ENCODE data around the gene AXDND1.

AXDND1 gene, protein sequence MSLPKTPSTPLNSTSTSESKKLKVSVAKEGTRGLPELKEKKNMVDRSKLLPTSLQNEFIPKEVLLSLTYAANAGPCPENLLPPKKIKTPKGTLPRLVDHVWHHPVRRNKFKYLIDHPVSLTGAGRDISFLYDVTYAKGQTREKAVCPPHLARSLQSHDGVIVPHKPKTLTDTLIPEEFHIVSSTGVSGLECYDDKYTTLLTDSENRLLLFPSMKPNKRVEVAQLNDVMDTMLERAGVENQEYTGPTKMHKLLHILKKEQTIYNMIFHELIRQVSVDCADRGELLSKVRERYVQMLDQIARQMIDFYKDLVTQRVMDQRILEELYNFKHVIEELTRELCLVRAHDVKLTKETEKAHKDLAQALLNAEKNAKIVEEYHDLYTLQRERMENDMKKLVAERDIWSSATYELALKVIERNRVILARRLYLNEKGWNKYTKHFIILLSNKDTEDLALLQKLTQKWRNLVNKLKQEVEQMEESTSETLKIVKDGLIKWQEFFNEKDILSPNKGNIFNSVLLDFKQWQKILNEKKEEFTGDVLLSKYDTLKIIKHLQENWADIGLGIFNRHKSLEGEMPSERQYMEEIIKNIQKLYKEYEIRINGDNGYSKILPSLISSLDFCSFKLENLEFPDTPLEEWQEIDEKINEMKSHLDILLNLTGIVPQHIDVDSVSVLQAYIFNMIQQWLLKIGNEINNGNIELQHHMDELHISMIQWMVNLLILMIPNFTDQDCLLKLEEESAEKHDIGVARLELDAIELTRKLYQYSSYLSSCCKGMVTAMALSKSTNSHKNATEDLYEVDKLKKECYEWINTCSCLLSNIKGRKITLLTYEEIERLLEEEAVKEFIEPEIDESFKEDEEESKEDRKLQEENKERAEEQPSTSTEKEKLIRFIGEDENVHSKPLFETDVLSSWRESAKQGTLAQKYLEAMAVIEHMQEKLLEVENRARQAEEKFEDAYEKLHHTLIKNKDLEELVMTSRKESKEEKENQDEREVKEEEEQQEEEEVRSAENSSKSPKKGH

DNA sequence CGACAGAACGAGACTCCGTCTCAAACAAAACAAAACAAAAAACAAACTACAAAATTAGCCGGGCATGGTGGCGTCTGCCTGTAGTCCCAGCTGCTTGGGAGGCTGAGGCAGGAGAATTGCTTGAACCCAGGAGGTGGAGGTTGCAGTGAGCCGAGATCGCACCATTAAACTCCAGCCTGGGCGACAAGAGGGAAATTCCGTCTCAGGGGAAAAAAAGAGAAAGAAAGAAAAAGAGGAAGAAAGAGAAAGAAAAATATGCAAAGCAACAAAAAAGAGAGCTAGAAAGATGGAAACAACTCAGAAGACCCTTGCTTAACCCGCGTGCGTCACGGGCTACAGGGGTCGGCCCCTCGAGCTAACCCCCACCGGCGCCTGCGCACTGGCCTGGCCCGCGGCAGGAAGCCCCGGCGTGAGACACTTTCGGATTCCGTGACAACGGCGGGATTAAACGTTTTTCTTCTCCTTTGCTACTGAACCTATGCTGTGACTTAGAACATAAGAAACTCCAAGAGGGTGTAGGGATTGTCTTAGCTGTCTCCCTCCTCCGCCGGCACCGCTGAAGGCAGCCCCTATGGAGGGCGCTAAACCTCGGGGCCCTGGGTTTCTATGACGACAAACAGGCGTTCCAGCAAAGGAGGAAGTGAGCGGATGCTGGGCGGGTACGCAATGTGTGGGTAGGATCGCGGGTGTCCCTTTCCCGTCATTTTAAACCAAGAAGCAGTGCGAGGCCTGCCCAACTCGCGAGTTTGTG lies at the start of gene AXDND1:
Gene AXDND1, plus strand, starts transcription at position 630 of the 751 bp plus-strand sequence. CDS start 539 bp downstream, outside the sequence.
- Histone ChIP-seq H3K27ac (peak within 1 kb of the TSS; percentile 47 to 97 (median 93)), H3K4me3 (peak within 1 kb of the TSS; percentile 43 to 83 (median 67))

DNA sequence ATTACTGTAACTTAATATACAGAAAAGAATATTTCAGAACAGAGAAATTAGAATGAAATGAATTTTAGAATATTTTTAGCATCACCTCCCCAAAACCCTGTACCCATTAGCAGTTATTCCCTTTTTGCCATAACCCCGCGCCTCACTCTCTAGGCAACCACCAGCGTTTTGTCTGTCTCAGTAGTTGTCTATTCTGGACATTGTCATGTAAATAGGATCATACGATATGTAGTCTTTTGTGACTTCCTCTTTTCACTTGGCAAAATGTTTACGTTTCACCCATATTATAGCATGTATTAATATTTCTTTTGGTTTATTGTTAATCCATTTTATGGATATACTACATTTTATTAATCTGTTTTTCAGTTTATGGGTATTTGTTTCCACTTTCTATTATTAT lies 47.3 kb upstream of the AXDND1 start:
- no peak overlapping the region for H3K4me3 ChIP-seq
- no peak overlapping the region for H3K27ac ChIP-seq

DNA sequence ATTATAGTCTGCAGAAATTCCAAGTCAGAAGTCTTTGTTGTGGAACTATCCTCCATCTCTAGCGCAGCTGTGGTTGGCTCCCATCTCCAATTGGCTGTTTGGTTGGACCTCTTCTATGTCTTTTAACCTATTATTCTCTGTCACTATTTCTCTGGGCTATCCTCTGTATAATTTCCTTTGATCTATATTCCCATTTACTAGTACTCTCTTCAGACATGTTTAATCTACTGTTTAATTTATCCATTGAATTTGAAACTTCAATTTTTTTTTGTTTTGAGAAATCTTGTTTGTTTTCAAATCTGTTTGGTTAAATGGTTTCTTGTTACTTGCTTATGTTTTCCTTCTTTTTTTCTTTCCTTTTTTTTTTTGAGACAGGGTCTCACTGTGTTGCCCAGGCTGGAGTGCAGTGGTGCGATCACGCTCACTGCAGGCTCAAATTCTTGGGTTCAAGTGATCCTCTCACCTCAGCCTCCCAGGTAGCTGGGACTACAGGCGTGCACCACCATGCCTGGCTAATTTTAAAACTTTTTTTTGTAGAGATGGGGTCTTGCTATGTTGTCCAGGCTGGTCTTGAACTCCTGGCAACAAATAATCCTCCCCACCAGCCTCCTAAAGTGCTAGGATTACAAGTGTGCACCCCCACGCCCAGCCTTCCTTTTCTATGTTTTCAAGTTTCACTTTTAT lies 44.1 kb upstream of the AXDND1 start:
- H3K27ac ChIP-seq: no peak overlapping the region

DNA sequence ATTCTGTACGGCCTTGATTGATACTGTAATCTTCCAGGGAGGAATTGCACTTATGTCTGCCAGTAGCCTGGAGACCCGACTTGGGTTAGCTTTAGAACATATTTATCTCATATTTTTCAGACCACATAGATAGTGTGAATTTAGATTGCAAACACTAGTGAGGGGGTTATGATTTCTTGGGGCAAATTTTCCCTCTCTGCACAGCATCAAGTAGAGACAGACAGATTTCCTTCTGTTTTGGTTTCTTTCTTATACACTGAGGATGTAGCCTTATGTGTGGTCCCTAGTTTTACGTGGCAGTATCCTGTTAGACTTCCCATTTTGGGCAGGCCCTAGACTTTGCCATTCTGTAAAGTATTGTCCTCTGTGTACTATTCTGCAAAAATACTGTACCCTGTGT lies 43.2 kb upstream of the AXDND1 start:
- no peak overlapping the region for H3K27ac ChIP-seq
- H3K4me3 ChIP-seq: no peak overlapping the region

More for the DNA sequence above, 44.1 kb upstream of the AXDND1 start:
- H3K4me3 ChIP-seq: no peak overlapping the region

DNA sequence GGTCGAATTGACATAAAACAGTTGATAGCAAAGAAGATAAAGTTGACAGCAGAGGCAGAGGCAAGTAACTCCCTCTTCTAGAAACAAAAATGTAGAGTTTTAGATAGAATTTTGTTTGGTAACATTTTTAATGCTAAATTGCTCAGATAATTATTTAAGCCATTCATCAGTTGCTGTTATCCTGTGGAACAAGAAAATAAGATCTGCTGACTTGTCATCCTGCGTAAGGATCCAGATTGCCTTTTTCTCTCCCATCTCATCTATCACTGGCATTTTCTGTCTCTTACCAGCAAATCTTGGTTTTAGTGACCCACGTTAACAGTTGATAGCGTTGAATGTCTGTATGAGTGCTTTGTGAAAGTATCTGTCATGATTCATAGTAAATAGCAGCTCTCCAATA lies 42.3 kb upstream of the AXDND1 start:
- Histone ChIP-seq H3K27ac (no peak overlapping the region), H3K4me3 (no peak overlapping the region)

DNA sequence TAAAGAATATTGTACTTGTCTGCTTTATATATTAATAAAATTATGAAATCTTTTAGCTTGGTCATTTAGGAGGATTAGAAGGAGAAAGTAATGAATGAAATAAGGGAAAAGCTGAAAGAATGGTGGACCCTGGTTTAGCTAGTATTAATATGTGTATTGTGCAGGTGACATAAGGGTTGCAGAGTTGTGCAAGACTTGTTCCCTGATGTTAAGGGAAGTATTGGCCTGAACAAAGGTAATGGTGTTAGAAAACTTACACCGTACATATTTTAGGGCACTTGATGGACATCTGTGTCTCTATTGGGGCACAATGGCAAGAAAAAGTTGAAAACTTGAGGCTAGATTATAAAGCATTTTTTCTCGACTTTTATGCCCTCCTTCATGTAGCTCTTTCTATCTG lies 39.9 kb upstream of the AXDND1 start:
- Histone ChIP-seq H3K27ac (no peak overlapping the region), H3K4me3 (no peak overlapping the region)

DNA sequence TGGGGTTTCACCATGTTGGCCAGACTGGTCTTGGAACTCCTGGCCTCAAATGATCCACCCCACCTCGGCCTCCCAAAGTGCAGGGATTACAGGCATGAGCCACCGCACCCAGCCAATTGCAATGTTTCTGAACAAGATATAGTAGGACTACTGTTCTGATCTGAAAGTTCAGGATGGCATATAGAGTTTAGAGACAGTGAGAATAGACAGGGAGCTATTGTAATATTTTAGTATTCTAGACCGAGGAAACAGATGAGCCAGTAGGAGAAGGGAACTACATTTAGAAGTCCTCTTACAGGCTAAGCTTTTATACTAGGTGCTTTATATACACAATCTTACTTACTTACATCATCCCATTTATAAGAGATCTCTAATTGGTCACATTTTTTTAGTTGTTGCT lies 39.0 kb upstream of the AXDND1 start:
- H3K27ac ChIP-seq: no peak overlapping the region
- H3K4me3 ChIP-seq: no peak overlapping the region

DNA sequence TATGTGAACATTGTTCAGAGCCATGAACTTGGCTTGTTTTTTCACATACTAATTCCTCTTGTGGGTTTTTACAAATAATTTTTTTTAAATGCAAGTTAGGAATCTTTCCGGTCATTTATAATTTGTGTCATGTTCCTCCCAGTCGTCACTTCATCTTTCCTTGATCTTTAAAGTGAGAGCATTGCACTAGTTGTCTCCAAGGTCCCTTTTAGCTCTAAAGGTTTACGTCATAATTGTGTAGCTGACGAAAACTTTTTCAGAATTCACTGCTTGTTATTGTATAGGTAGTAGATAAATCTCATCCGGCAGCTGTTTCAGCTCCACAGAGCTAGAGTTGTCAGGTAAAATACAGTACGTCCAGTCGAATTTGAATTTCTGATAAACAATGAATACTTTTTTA lies 38.6 kb upstream of the AXDND1 start:
- no peak overlapping the region for H3K27ac ChIP-seq
- H3K4me3 ChIP-seq: no peak overlapping the region

DNA sequence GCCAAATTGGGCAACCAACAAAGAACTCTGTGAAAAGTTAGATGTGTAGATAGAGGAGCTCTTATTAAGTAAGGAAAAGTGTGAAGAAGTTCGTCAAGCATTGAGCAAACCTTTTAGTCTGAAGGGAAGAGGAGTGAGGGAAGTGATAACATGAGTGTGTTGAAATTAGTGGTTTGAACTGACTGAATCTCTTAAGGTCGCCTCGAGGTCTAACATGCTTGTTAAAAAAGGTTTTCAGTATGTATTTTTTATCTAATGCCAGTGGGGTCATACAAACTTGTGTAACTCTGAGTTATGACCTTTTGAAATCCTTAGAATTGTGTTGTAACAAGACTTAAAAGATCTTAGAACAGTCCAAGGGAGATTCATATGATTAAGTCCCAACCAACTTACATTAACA lies 38.1 kb upstream of the AXDND1 start:
- H3K27ac ChIP-seq: no peak overlapping the region
- no peak overlapping the region for H3K4me3 ChIP-seq

DNA sequence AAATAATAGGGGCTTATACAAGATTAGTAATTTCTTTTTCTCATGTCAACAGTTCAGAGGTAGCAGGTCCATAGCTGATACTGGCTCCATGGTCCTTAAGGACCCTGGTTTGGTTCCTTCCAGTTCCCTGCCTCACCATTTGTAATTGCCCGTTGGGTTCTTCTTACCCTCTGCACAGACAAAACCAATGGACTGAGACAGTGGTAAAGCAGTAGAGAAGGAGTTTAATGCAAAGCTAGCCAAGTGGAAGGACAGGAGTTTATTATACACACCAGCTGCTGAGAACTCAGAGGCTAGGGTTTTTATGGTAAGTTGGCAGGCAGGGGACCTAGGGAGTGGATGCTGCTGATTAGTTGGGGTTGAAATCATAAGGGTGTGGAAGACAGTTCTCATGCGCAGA lies 35.9 kb upstream of the AXDND1 start:
- H3K27ac ChIP-seq: no peak overlapping the region
- H3K4me3 ChIP-seq: no peak overlapping the region

DNA sequence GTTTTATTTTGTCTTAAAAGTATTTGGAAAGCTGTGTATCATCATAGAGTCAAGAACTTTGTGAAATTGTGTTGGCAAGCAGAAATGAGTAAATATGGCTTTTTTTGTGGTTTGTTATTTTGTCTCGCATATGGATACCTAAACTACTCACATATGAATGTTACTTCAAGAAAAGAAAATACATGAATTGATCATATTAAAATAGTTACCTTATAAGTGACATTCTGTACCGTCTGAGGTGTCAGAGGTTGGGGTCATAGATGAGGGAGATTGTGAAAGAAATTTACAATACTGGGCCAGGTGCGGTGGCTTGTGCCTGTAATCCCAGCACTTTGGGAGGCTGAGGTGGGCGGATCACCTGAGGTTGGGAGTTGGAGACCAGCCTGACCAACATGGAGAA lies 31.3 kb upstream of the AXDND1 start:
- Histone ChIP-seq H3K27ac (no peak overlapping the region), H3K4me3 (no peak overlapping the region)

DNA sequence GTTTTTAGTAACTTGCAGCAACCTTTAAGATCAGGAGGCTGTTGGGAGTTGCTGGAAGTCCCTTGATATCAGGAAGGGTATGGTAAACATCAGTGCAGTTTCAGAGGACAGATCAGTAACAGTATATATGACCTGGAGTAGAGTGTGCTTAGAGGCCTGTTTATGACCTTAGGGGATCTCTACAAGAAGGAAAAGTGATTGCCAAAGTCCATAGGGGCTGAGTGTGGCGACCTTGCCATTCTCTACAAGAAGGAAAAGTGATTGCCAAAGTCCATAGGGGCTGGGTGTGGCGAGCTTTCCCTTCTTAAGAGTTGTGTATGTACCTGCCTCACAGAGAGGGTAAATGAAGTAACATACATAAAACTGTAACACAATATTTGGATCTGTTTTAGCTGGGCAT lies 28.5 kb upstream of the AXDND1 start:
- H3K27ac ChIP-seq: no peak overlapping the region
- no peak overlapping the region for H3K4me3 ChIP-seq

DNA sequence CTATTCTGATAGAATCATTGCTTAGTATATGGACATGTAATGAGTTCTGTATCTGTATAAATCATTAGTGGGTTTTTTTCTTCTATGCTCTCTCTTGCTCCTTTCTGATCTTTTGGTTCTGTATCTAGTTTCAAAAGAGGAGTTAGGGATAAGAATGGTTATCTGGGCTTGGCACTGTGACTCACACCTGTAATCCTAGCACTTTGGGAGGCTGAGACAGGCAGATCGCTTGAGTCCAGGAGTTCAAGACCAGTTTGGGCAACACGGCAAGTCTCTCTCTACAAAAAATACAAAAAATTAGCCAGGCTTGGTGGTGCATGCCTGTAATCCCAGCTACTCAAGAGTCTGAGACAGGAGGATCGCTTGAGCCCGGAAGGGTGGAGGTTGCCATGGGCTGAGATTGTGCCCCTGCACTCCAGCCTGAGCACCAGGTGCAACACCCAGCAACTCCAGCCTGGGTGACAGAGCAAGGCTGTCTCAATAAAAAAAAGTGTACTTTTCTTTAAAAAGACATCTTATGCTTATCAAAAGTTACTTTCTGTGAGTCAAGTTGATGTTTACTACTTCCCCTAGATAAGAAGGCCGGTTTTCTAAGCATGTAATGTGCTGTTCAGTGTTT lies 27.7 kb upstream of the AXDND1 start:
- no peak overlapping the region for H3K27ac ChIP-seq
- no peak overlapping the region for H3K4me3 ChIP-seq

DNA sequence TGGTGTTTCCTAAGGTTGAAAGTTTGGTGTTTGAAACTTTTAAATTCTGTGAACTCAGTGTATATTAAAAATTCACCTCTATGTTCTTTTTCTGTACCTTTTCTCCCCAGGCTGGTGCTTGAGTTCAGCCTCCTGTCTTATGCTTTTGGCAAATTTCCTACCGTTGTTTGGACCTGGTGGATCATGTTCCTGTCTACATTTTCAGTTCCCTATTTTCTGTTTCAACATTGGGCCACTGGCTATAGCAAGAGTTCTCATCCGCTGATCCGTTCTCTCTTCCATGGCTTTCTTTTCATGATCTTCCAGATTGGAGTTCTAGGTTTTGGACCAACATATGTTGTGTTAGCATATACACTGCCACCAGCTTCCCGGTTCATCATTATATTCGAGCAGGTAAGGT lies 24.9 kb upstream of the AXDND1 start:
- no peak overlapping the region for H3K4me3 ChIP-seq

DNA sequence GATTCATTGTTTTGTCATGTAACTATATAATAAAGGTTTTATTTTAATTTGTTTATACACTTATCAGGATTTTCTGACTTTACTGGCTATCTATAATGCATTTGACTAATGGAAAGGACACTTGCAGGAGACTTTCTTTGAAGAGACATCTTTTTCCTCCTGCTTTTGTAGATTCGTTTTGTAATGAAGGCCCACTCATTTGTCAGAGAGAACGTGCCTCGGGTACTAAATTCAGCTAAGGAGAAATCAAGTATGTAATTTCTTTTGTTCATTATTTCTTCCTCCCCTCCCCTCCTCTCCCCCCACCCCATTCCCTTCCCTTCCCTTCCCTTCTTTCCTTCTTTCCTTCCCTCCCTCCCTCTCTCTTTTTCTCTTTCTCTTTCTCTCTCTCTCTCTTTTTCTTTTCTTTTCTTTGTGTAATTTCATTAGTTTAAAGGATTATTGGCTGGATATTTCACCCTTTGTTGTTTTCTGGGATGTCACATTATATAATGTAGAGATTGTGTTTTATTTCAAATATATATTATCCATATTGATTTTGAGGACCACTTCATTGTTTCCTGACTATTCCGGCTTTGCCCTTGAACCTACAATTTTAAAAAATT lies 23.7 kb upstream of the AXDND1 start:
- Histone ChIP-seq H3K4me3 (no peak overlapping the region), H3K27ac (no peak overlapping the region)

More for the DNA sequence above, 24.9 kb upstream of the AXDND1 start:
- no peak overlapping the region for H3K27ac ChIP-seq

DNA sequence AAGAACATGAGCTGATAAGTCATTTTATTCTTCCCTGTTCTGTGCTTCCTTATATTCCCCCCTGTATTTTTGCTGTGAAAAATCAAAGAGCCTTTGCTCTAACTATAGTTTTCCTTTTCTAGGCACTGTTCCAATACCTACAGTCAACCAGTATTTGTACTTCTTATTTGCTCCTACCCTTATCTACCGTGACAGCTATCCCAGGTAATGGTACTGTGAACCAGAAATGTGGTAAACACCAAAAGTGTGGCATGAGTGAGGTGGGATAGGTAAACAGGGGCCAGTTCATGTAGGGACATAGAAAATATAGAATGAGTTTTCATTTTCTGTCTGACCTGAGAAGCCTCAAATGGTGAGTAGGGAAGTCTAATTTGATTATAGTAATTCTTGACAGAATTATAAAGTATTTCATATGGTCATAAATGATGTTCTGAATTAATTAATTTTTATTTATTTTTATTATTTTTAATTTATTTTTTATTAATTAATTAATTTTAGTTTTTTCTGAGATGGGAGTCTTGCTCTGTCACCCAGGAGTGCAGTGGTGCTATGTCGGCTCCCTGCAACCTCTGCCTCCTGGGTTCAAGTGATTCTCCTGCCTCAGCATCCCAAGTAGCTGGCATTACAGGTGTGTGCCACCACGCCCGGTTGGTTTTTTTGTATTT lies 22.9 kb upstream of the AXDND1 start:
- Histone ChIP-seq H3K27ac (no peak overlapping the region), H3K4me3 (no peak overlapping the region)

DNA sequence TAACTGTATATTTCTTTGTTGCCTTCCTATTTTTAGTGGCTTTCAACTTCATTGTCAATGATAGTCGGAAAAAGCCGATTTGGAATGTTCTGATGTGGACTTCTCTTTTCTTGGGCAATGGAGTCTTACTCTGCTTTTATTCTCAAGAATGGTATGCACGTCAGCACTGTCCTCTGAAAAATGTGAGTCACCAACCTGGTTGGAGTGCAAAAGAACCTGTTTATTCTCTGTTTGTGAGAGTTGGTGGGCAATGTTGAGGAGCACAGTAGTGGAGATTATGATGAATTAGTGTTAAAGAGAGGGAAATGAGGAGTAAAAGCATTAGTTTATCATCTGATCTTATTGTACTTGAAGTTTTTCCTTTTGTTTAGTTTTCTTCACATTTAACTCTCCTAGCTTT lies 14.5 kb upstream of the AXDND1 start:
- no peak overlapping the region for H3K4me3 ChIP-seq
- H3K27ac ChIP-seq: no peak overlapping the region

DNA sequence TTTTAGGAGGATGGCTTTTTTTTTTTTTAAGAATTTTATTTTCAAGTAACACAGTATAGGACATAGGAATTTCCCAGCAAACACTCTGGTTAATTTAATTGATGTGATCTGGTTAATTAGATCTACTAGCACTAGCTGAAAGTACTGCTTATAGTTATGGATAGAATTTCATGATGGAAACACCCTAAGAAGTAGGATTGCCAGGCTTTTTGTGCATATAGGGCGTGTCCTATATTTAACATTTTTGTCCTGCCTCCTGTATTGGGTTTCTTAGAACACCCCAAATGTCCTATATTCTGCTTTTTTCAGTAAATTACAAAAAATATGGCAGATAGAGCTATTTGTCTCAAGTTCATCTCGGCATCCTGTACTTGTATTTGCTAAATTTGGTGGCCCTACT lies 13.5 kb upstream of the AXDND1 start:
- H3K4me3 ChIP-seq: no peak overlapping the region
- no peak overlapping the region for H3K27ac ChIP-seq
